HG03442 (cell line): ENCODE data around the gene PPP1R9A.

Experiments used
- ATAC-seq: cut with Tn5 transposase; IDR thresholded peaks from one replicate; pipeline ENCODE4 v1.9.1; 2021; ENCODE audit warnings: mild to moderate bottlenecking, moderate library complexity; ENCODE audit not compliant: unreplicated experiment

The PPP1R9A gene

DNA sequence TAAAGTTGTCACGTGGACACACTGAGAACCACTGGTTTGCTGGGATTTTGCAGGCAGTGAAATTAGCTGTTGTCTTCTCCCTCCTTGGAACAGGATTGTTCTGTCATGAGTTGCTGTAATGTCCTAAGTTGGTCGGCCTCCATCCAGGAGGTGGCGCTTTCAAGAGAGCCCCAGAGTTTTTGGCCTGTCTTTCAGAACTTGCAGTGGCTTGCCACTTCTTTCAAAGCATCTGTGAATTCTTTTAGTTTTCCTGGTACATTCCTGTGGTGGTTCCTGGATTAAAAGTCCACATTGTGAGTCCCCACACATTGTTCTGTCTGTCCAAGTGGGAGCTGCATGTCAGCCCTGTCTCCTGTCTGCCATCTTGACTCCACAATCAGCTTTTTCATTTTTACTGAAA is 283.1 kb downstream of the PPP1R9A start:
- no peak for ATAC-seq

DNA sequence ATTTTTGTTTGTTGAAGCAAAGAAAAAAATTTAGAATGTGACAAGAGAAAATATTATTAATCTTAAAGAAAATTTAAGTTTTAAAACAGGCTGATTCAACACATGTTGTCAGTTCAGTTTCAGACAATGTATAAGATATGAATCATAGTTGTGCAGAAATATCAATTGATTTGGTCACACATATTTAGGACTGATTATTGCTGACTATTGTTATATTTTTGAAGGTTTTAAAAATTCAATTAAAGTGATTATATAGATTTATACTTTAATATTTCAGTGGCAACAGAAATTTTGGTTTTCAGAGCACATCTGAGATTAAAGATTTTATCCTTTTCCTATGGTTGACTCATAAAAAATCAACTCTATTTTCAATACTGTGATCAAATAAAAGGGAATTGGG is 284.4 kb downstream of the PPP1R9A start:
- ATAC-seq: no peak

DNA sequence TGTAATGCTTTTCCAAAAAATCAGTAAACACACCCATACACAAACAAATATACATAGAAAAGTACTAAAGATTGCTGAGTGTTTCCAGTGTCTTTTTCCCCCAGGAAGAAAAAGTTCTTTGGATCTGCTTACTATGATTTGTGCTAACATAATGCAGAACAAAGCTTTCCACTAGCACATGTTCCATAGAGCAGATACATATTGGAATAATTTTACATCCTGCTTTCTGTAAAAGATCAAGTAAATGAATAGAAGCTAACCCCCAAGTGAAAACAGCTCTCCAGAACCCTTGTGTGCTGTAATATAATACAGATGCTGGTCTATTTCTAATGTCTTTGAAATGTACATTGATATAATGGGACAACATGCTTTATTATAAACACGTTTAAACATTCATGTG is 291.5 kb downstream of the PPP1R9A start:
- no peak for ATAC-seq

DNA sequence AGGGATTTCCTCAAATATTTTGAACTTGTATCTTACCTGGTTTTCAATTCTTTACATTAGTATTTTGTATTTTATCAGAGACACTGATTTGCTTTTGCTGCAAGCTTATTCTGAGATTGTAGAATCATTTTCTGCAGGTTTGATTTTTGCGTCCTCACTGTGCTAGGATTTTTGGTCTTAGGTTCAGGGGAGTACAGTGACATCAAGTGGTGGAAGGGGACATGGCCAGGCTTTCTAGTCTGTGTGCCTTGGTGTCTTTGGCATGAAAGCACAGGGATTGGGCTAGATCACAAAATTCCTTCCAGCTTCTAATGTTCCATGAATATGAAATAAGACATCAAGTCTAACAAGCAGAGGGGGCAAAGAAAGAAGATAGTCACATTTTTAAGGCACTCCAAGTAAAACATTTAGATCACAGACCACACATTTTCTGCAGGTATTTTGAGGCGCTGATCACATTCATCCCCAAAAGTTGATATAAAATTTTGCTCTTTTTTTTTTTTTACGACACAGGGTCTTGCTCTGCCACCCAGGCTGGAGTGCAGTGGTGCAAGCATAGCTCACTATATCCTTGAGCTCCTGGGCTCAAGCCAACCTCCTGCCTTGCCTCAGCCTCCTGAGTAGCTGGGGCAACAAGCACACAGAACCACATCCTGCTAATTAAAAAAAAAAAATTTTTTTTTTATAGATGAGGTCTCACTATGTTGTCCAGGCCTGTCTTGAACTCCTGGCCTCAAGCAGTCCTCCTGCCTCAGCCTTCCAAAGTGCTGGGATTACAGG is 292.6 kb downstream of the PPP1R9A start:
- peak; percentile 80 for ATAC-seq

DNA sequence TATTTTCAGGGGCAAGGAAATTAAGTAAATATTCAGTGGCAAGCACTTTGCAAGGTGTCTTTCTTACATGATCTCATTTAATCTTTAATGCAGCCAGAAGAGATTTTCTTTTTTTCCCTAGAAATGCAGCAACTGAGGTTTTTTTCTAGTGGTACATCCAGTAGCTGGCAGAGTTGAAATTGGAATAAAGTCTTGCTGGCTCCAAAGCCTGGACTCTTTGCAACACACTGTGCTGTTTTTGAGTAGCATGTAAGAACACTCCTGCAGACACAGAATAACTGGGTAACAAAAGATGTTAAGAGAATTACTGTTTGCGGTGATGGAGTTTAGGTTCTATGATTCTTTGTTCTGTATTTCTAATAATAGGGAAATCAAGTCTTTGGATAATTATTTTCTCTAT is 293.3 kb downstream of the PPP1R9A start:
- no peak for ATAC-seq

DNA sequence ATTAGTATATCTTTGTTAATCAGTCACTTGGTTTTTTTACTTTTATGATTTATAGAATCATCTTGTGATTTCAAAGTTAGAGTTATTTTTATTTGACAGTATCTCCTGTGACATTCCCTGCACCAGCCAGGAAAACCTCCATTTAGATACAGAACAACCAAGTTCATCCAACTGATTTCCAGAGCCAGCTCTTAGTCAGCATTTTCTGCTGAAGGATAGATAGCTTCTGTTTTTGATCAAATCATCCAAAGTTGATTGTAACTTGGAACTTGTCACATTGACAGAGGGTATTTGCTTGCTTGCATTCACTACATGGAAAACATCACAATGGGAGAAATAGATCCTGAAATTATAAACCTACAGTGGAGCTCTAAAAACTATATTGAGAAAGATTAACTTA is 294.3 kb downstream of the PPP1R9A start:
- no peak for ATAC-seq

DNA sequence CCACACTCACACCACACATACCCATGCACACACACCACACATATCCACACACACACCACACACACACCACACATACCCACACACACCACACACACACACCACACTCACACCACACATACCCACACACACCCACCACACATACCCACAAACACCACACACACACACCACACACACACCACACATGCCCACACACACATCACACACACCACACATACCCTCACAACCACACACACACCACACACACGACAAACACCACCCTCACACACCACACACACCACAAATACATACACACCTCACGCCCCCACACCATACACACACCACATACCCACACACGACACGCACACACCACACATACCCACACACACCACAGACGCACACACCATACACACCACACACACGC is 297.2 kb downstream of the PPP1R9A start:
- ATAC-seq: no peak

DNA sequence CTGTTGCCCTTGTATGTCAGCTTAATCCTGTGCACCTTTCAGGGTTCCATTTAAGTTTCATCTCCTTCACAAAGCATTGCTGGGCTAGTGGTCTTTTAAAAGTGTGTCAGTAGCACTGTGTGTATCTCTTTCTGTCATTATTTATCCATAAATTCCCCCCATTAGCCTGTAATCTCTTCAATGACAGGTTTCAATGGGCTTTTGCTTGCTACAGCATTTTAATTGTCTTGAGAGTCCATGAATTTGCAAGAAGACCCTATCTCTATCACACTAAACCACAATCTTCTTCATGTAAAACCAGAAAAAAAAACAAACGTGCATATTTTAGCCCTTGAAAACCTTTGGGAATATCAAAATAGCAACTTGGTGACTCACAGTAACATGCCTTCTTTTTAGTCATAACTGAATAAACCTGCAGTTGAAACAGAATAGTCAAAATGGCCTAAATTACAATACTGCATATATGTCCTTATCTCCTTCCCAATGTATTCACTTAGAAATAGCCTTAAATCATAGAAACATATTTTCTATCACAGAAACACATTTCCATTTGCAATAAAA is 298.4 kb downstream of the PPP1R9A start:
- no peak for ATAC-seq

DNA sequence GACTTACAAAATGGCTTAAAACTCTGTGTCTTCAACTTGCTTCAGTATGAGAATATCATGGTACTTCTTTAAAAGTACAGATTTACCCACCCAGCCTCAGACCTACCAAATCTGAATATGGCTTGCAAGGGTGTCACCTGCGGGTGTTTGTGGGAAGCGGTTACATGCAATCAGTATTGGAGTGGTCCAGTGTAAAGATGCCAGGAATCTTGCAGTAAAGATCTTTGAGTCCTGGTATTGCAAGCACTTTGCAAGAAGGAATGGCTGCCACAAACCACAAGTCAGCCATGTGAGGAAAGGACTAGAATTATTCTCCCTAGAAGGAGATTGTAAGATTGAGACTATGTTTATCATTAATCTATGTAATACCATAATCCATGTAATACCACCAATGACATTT is 301.9 kb downstream of the PPP1R9A start:
- no peak for ATAC-seq

DNA sequence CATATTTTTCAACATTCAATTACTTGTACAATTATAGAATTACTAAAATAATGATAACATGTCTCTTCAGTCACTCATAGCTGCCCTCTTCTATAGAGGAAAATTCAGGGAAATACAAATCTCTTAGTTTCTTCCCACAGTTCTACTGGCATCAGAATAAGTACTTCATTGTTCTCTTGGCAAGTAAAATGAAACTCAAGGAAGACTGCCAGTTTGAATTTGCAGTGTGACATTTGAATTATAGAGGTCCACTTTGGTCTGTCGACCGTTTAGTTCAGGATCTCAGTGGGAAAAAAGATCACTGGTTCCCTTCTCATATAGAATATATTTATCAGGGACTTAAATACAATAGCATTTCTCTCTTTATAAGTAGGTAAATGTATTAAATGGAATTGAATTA is 302.4 kb downstream of the PPP1R9A start:
- no peak for ATAC-seq

DNA sequence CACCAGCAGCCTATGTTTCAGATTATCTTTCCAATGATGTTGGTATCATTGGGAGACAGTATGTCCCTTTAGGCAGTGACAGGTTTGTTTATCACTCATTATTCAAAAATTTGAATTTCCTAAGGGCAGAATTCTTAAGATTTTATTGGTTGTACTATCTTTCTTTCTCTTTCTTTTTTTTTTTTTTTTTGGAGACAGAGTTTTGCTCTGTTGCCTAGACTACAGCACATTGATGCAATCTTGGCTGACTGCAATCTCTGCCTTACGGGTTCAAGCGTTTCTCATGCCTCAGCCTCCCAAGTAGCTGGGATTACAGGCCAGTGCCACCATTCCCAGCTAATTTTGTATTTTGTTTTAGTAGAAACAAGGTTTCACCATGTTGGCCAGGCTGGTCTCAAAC is 305.8 kb downstream of the PPP1R9A start:
- no peak for ATAC-seq

DNA sequence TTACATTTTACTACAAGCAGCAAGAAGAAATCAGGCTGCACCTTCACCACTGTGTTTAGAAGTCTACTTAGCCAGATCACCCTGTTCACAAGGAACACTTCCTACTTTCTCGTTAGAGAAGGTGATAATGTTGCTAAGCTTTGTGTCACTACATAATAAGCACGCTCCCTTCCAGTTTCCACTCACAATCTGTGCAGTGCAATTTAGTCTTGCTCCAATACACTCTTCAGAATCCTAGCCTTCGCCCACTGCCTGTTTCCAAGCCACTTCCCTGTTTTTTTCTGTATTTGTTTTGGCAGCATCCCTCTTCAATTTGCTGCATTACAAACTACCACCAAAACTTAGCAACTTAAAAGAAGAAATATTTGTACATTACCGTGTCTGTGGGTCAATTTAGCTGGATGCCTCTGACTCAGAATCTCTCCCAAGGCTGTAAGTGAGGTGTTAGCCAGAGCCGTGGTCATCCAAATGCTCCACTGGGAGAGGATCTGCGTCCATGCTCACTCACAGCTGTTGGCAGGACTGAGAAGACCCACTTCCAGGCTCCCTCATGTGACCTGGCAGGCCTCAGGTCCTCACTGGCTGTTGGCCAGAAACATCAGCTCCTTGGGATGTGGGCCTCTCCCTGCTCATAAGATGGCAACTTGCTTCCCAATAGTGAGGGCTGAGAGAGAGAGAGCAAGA is 306.6 kb downstream of the PPP1R9A start:
- ATAC-seq: no peak

DNA sequence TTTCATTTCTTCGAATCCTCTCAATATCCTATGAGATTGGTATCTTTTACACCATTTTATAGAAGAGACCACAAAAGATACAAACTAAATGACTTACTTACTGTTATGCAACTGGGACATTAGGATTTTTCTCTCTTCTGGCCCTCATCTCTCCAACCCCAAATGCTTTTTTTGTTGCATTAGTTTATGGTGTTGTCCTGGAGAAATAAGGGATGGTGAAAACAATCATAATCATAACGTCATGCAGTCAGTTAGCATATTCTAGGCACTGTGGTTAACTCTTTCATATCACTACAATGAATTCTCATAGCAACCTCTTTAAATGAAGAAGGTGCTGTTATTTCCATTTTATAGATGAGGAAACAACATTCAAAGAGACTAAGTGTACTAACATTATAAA is 312.3 kb downstream of the PPP1R9A start:
- ATAC-seq: no peak

DNA sequence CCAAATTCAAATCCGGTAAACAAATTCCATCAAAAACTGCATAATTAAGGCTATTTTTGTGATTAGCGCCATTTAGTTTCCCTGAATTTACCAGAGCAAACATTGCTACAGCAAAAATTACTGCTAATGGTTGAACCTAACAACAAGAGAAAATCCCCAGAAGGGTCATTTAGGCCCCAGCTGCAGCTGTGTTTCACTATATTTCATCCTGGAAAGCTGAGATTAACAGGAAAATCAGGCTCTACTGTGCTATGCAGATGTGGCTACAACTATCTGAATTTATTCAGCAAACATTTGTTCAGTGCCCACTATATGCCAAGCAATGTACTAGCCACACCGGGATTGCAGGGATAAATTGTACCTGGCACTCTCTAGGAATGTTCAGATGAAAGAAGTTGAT is 312.9 kb downstream of the PPP1R9A start:
- no peak for ATAC-seq

DNA sequence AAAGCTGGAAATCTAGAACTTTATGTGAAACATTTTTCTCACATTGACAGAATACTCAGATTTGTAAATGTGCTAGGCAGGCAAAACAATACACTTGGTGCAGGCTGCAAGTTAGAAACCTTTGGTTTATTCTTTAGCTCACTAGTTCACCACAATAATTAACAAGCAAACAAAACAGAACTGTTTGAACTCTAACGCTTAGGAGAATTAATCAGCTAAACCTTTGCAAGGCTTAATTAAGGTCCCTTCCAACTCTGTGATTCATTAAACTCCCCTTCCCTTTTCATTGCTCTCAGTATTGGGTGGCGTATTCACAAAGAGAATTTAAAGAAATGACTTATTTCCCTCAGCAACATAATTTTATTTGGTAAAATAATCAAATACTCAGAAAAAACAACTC is 317.9 kb downstream of the PPP1R9A start:
- no peak for ATAC-seq

DNA sequence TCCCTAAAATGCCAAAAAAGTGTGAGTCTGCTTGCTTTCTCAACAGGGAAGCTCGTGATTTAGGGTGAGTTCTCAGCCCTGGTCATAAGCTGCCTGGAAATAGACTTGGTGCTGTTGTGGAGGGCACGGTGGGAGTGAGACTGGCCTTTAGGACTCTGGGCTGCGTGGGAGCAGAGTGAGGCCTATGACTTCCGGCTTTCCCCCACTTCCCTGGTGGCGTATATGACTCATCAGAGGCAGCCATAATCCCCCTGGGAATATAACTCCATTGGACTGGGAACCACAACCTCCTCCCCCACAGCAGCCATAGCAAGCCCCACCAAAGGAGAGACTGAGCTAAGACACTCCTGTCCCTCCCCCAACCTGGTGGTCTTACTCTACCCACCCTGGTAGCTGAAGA is 321.9 kb downstream of the PPP1R9A start:
- ATAC-seq: no peak

DNA sequence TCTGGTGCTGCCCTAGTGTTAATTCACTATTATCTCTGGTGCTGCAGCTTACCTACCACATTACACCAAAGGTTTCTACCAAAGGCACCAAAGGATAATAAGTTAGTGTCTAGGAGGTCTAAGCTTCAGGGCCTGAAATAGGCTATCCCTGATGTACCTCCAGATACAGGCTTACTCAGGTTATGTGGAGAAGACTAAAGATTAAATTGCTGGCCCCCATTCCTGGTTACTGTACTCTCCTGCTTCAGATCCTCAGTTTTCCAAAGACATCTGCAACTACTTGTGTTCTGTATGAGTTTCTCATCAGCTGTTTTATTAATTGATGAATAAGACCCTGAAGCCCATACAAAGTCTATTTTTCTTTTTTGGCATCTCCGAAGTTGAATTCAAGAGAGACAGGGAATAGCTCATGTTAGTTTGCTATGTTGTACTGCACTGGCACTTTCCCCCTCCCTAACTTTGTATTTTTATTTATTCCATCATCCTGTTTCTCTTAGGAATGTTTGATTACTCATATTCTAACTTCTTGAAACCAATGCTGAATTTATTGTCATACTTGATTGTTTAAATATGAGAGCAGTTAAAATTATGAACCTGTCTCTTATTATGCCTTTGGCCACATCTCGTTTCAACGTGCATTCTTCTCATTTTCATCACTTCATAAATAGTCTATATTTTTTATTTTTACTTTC is 331.0 kb downstream of the PPP1R9A start:
- ATAC-seq: no peak

DNA sequence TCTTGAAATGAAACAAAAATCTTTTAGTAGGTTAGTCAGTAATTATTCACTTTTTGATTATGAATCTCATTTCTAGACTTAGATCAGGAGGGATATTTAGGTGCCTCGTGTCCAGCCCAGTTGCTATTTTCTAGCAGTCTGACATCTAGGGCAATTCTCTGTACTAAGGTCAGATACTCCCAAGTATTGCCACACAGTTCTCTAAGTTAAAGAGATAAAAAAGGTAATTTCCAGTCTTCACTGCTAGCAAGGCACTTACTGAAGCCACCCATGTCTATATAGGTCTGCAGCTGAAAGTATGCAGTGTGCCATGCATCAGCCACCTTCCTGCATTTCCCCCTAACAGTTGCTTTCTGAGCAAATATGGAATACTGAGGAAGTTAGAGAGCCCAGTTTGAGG is 333.5 kb downstream of the PPP1R9A start:
- no peak for ATAC-seq

DNA sequence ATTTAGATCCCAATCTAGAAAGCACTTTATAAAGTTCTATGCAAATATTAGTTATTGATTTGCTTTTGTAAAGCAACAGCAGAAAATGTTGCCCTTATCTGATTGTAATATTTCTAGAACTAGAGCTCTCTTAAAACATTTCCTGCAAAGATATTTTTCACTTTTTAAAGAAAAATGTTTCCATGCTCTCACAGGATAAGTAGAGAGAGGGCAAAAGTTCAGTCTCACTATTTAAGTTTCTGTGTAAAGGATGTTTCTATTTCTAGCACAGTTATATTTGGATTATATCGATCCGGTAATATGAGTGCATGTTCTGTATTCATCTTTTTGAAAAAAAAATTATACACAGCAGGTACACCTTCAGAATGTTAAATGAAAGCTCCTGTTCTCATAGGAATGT is 334.9 kb downstream of the PPP1R9A start:
- ATAC-seq: no peak

DNA sequence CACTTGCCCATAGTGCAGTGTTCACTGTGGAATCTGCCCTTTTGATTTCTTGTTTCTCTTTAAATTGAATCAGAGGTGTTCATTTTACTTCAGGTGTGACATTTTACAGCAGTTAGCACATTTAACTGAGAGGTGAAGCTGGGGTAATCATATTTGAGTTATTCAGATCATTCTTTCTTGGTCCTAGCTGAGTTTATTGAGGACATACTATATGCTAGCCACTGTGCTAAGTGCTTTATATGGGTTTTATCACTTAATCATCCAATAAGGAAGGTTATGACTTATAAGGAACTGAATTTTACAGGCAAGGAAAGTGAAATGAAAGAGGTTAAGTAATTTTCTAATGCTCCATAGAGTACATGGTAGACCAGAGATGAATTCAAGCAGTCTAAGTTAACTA is 337.2 kb downstream of the PPP1R9A start:
- no peak for ATAC-seq

DNA sequence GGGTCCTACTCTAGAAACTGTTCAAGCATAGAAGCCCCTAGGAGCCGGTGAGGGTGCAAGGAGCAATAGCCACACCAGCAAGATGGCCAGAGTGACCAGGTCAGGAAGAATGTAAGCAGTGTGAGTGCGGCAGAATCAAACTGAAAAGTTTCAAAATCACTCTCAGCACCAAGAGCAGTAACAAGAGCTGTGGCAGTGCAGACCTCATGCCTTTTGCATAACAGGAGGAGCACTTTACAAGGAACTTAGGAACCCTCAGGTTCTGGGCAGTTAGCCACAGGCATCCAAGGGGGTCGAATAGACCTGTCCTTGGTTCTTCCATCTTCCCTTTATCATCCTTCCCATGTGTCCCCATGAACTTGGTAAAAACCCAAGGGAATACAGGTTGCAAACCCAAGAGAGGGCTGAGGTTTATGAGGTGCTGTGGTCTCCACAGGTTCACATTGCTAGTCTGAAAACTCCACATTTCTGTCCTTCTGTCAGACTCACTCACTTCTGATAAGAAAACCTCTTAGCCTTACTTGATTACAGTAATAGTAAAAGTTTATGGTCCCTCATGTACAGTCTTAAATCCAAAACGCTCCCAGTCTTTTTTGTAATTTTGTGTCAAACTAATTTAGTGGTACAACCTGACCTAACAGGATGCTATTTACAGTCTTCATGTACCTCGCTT is 338.6 kb downstream of the PPP1R9A start:
- no peak for ATAC-seq
